Parietal lobe (tissue), 1 donor: ENCODE data around the gene KCNC3. TPM values are rescaled to one million over a fixed set of nuclear protein-coding genes. Genes with fewer than 3 reads are reported as not detected.

Experiments
- total RNA-seq: library from RNA; depleted of rRNA; stranded (reverse); fragments of >200 nt; gene quantifications from one replicate; pipeline ENCODE4 v1.2.3, GENCODE V29; 2014

The KCNC3 gene
- 5.9 TPM for total RNA-seq

DNA sequence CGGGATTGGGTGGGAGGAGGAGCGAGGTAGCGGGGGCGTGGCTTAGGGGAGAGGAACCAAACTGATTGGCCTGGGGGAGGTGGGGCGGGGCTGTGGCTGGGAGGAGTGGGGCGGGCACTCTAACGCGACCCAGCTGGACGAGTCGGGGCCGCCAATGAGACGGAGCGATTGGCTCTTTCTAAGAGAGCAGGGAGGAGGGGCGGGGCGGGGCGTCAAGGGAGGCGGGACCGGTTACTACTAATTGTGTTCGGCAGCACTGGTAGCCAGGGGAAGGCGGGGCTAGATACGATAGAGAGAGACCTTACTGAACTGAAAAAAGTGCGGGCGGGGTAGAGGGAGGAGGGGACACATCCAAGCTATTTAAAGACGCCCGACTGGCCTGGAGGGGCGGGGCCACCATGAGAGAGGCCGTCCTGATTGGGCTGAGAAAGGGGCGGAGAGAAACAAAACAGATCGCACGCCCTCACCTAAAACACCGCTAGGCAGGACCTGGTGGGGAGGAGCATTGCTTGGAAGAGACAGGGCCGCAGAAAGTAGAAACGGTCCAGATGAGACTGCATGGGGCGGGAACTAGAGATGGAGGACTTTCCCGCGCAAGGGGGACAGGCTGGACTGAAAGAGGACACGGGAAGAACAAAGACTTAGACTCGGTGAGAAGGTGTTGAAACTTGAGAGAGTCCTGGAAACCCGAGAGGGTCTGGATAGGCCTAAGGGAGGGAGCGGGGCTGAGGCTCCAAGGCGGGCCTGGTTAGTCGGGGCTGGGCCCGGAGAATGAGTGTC, at the start of gene KCNC3:
Gene KCNC3, minus strand, starts transcription at position 232 of the 780 bp plus-strand sequence. CDS start 295 bp downstream, outside the sequence.

DNA sequence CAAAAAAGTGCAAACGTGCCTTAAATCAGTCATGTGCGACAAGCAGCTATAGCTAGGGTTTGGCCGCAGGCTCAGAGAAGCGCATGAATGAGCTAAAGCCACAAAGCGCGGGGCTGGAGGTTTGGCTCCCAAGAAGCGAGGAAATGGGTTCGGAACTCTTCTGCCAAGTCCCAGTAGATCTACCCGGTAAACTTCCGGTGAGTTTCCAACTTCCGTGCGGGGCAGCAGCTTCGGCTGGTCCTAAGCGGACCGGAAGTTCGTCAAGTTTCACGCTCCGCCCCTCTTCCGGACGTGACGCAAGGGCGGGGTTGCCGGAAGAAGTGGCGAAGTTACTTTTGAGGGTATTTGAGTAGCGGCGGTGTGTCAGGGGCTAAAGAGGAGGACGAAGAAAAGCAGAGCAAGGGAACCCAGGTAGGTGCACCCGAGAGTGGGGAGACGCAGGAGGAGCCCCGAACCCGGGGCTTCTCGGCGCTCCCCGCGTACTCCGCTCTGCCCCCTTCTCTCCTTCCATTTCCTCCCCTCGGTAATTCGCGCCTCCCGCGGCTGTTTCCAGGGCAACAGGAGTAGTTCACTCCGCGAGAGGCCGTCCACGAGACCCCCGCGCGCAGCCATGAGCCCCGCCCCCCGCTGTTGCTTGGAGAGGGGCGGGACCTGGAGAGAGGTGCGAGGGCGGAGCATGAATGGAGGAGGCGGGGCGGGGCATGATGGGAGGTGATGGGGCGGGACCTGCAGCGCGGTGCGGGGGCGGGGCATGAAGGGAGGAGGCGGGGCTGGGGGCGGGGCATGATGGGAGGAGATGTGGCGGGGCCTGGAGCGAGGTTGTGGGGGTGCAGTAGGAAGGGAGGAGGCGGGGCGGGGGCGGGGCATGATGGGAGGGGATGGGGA, 47.2 kb upstream of the KCNC3 start, which contains the start of gene NR1H2:
Gene NR1H2, plus strand, starts transcription at position 292 of the 885 bp plus-strand sequence. CDS start 1,149 bp downstream, outside the sequence.

DNA sequence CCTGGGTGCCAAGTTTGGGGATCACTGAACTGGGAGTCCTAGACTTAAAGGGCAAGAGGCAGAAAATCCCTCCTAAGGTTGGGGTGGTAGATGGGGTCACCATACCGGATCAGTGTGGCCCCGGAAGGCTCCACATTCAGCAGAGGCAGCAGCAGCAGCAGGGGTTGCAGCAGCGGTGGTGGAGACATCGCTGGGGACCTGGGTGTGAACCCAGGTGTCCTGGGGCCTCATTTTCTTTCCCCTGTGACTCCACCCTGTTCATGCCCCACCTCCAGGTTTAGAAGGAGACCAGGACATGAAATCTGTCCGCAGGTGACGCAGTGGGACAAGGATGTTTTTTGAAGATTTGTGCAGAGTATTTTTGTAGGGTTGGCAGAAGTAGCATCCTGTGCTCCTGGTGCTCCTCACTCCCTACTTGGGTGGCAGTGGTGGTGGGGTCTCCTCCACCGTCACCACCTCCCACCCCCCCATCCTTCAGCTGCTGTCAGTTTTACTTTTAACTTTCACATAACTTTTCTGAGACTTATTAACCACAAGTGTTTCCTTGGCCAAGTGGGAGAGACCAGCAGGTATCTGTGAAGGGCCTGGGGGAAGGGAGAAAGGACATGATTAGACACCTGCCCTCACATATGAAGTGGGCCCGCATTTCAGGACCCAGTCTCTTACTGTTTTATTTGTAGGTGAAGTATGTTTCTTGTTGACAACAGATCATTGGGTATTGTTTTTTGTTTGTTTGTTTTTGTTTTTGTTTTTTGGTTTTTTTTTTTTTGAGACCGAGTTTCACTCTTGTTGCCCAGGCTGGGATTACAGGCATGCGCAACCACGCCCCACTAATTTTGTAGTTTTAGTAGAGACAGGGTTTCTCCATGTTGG, 36.5 kb upstream of the KCNC3 start, which contains the start of gene NAPSA:
Gene NAPSA, minus strand, starts transcription at position 206 of the 873 bp plus-strand sequence. Its CDS starts 18 bp downstream, at position 188.

Other genes starting within 250 kb of the KCNC3 start
- not detected for gene IZUMO2, start 166.1 kb downstream of the KCNC3 start, total RNA-seq
- gene MYH14, start 125.8 kb downstream of the KCNC3 start, total RNA-seq = 1.6 TPM
- gene NAPSA, start 36.3 kb upstream of the KCNC3 start, total RNA-seq = 0.63 TPM
- 26.6 TPM for gene NR1H2, start 47.1 kb upstream of the KCNC3 start, total RNA-seq
- gene POLD1, start 55.0 kb upstream of the KCNC3 start, total RNA-seq = 18.8 TPM
- not detected for gene SPIB, start 89.6 kb upstream of the KCNC3 start, total RNA-seq
- not detected for gene MYBPC2, start 103.5 kb upstream of the KCNC3 start, total RNA-seq
- gene EMC10, start 147.1 kb upstream of the KCNC3 start, total RNA-seq = 51.3 TPM
- 1.3 TPM for gene GARIN5A, start 147.5 kb upstream of the KCNC3 start, total RNA-seq
- gene JOSD2, start 181.8 kb upstream of the KCNC3 start, total RNA-seq = 4.4 TPM
- 0.94 TPM for gene ASPDH, start 184.5 kb upstream of the KCNC3 start, total RNA-seq
- 79.8 TPM for gene LRRC4B, start 239.1 kb upstream of the KCNC3 start, total RNA-seq